ENCODE measurements around the gene STX18.
A peak's percentile ranks its signal among the peaks of the same experiment; 100 is the strongest.
"Not testable (repeated sequence)": the region's sequence is repeated elsewhere in the genome, so short reads cannot be mapped to it uniquely, and the experiment has no call there.

The STX18 gene

DNA sequence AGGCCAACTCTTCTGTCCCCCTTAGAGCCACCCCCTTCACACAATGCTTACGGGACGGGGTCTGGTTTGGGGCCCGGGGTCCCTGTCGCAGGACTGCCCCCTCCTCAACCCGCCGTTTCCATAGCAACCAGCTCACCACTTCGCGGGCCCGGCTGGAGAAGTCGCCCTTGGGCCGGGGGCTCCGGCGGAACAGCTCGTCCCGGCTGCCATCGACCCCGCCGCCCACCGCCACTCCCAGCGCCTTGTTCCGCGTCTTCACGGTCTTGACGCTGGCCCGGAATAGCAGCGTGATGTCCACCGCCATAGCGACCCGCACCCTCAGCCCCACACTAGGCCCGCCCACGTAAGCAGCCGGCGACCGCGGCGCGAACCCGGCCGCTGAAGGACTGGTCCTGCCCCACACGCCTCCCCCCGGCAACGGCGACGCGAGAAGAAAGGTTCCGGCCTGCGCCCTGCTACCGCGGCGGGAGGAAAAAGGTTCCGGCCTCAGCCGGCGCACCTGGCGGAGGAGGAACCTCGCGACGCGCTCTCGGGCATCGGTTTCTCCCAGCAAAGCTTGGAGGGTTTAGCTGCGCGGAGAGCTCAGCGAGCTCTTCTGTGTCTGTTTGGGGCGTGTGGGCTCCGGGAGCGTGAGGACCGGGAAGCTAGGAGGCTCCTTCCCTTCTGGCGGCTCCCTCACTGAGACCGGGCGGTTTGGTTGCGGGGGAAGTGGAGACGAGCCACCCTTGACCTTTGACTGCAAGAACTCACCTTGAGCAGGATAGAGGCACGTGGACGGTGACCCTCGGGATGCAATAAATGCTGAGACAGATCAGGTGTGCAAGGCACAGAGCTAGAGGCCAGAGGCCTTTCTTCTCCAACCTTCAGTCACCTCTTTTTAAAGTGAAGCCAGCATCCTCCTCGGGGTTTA is at the start of gene STX18:
STX18 (minus strand) TSS at position 388 of the 910 bp plus-strand sequence; CDS start at position 304, 84 bp downstream.
- DNase-seq (ENCODE audit: low read depth): peak; percentile 87

DNA sequence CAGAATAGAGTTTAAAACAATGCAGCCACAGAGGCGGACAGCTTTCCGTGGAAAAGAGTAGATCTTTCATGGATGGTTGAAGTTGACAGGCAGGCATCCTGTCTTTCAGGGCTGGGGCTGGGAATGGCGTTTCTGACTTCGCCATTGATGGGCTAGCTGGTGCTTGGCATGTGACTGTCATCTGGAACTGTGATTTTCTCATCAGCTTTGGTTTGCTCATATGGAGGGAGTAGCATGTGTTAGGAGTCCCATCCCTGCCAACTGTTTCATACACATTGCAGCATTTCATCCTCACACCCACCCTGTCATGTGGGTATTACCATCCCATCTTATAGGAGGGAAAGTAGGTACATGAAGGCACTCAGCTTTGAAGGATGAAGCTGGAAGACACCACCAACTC is 49.2 kb upstream of the STX18 start:
- DNase-seq (ENCODE audit: low read depth): no peak

DNA sequence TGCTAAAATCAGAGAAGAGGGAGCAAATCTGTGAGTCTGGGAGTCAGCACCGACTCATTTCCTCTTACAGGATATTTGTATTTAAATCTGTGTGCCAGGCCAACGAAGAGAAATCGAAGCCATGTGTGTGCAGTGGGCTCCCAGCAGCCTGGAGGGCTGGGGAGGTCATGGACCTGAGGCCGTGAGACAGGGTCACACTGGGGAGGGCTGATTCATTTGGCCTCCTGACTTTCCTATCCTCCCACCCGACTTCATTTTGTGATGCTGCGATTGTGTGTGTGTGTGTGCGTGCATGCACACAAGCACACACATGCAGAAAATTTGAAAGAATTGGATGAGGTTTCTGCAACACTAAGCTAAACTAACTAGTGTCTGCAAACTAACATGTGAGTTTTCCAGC is 48.7 kb upstream of the STX18 start:
- DNase-seq (ENCODE audit: low read depth): no peak

DNA sequence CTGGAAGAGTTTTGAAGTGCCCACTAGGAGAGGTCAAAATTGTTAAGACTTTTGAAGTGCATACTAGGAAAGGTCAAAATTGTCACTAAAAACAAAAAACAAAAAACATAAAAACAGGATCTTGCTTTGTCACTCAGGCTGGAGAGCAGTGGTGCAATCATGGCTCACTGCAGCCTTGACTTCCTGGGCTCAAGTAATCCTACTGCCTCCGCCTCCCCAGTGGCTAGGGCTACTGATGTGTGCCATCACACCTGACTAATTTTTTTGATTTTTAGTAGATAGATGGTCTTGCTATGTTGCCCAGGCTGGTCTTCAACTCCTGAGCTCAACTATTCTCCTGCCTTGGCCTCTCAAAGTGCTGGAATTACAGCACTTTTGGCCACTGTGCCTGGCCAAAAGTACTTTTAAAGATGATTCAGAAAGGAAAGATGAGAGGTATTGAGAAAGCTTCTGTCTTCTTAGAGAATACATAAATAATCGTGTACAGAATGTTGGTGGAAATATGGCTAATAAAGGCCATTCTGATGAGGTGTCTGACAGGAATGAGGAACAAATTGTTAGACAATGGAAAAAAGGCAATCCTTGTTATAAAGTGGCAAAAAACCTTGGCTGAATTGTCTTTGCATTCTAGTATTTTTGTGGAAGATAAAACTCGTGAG is 43.3 kb upstream of the STX18 start:
- DNase-seq (ENCODE audit: low read depth): no peak

DNA sequence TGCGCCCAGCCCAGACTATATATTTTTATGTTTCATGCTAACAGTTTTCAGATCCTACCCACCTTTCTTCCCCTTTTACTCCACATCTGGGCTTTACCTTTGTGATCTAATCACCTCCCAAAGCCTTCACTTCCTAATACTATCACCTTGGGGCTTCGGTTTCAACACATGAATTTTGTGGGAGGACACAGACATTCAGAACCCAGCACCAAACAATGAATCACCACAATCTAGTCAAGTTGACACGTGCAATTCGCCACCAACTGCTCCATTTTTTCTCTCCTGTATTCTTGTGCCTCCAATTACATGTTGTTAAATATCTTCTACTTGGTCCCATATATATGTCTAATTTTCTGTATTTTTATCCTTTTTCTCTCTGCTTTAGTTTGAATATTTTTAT is 41.8 kb upstream of the STX18 start:
- DNase-seq (ENCODE audit: low read depth): no peak

DNA sequence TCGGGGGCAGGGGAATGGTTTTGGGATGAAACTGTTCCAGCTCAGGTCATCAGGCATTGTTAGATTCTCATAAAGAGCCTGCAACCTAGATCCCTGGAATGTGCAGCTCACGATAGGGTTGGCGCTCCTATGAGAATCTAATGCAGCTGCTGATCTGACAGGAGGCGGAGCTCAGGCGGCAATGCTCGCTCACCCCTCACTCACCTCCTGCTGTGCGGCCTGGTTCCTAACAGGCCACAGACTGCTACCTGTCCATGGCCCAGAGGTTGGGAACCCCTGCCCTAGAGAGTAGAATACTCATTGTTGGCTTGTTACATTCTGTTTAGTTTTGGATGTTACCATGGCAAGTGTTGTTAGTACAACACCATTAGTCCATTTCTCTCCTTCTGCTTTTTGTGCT is 40.8 kb upstream of the STX18 start:
- DNase-seq (ENCODE audit: low read depth): no peak

DNA sequence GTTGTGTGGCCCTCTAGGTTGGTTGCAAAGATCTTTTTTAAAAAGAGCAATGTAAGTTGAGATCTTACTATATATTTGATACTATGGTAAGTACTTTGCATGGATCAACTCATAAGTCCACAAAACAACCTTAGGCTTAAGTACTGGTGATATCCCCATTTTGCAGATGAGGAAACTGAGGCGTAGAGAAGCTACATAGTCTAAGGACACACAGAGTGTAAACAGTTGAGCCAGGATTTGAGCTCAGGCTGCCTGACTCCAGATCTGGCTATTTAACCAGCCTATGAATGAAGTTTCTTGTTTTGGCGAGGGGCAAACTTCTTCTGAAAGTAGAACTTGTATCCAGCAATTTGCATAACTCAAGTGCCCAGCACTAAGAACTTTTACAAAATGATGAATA is 38.6 kb upstream of the STX18 start:
- no peak for DNase-seq (ENCODE audit: low read depth)

DNA sequence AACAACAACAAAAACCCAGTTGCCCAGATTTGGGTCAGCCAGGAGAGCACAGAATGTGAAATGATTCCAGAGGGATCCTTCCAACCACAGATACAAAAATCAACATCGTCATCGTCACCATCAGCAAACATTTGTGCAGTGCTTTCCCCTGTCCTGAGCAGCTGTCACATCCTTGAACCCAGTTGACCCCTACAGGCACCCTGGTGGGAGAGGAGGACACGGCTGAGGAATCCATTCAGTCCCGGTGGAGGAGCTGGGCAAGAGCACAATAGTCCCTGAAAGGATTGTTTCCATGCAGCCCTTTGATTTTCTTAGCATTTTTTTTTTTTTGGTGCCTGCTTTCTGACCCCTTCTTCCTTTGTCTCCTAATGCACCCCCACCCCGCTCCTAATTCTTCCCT is 37.1 kb upstream of the STX18 start:
- no peak for DNase-seq (ENCODE audit: low read depth)

DNA sequence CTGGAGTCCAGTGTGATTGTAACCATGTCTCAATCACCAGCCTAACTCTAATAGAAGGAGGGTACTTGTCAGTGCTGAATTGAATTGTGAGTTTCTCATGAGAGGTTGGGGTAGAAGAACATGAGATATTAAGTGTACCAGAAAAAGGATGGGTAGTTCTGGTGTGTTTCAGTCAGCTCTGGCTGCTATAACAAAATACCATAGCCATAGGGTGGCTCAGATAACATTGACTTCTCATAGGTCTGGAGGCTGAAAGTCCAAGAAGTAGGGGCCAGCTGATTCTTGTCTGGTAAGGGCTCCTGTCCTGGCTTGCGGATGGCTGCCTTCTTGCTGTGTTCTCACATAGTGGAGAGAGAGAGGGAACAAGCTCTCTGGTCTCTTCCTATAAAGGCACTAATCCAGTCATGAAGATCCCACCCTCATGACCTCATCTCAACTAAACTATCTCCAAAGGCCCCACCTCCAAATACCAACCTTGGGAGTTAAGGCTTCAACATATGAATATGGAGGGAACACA is 35.6 kb upstream of the STX18 start:
- DNase-seq (ENCODE audit: low read depth): no peak

DNA sequence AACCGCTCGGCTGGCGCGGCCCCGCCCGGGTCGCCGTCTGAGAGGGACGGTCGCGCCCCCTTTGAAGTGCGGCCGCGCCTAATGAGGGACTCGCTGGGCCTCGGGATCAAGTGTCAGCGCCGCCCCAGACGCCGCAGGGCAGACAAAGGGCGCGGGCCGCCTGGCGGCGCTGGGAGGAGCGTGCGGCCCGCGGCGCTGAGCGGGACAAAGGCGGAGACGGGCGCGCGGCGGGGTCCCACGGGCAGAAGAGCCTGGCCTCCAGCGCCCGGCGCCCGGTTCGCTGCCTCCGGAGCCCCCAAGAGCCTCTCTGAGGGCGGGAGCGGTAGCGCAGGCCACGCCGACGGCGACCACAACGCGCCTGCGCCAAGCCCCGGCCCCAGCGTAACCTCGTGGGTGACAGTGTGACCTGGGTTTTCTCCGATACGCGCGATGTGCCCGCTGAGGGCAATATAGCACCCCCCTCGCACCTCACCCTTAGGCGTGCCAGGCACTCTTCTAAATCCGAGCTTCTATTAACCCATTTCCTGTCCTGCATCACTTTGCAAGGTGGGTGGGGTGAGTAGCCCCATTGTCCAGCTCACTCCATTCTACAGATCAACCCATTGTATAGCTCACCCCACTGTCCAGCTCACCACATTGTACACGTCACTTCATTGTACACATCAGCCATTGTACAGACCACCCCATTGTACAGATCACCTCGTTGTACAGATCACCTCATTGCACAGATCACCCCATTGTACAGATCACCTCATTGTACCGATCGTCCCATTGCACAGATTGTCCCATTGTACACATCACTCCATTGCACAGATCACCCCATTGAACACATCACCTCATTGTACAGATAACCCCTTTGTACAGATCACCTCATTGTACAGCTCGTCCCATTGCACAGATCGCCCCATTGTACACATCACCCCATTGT is 33.7 kb upstream of the STX18 start:
- peak; percentile 58 for DNase-seq (ENCODE audit: low read depth)

DNA sequence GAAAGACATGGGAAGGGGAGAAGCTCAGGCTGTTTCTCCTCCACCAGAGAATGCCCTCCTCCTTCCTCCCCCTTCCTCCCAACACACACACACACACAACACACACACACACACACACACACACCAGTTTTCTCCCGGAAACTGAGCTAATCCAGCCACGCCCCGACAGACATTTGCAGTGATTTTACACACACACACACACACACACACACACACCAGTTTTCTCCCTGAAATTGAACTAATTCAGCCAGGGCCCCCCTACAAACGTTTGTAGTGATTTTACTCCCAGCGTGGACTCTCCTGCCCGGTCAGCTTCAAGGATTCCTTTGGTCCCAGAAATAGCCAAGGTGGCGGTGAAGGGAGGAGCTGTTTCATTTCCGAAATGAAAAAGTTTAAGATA is 32.9 kb upstream of the STX18 start:
- no peak for DNase-seq (ENCODE audit: low read depth)

DNA sequence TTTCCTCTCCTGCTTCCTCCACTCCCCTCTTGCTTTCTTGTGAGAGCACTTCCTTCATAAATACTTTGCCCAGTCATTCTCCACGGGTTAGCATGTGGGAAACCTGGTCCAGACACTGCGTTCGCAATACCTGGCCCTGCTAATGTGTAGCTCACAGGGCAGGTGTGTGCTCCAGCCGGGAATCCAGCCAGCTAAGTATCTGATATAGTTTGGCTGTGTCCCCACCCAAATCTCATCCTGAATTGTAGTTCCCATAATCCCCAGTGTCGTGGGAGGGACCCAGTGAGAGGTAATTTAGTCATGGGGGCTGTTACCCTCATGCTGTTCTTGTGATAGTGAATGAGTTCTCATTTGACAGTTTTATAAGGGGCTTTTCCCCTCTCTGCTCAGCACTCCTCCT is 32.2 kb upstream of the STX18 start:
- DNase-seq (ENCODE audit: low read depth): no peak

DNA sequence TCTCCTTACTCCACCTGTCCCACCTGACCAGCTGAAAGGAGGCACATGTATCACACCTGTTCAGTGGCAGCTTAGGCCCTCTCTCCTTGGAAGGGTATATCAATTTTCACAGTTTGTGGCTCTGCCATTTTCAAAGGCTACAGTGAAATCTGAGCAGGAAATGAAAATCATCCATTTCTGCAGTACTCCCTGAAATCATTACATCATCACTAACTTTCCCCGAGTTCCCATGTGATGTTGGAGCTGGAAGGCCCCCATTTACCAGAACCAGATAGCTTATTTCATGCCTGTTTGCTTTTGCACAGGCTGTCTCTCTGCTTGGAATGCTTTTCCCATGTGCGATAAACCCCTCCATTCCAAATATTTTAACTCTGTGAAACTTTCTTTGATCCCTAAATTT is 31.0 kb upstream of the STX18 start:
- no peak for DNase-seq (ENCODE audit: low read depth)

DNA sequence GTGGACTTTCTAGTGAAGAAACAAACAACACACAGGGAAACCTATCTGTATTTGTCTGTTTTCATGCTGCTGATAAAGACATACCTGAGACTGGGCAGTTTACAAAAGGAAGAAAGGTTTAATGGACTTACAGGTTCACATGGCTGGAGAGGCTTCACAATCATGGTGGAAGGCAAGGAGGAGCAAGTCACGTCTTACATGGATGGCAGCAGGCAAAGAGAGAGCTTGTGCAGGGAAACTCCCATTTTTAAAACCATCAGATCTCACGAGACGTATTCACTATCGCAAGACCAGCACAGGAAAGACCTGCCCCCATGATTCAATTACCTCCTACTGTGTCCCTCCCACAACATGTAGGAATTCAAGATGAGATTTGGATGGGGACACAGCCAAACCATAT is 28.0 kb upstream of the STX18 start:
- not testable (repeated sequence) for DNase-seq (ENCODE audit: low read depth)

DNA sequence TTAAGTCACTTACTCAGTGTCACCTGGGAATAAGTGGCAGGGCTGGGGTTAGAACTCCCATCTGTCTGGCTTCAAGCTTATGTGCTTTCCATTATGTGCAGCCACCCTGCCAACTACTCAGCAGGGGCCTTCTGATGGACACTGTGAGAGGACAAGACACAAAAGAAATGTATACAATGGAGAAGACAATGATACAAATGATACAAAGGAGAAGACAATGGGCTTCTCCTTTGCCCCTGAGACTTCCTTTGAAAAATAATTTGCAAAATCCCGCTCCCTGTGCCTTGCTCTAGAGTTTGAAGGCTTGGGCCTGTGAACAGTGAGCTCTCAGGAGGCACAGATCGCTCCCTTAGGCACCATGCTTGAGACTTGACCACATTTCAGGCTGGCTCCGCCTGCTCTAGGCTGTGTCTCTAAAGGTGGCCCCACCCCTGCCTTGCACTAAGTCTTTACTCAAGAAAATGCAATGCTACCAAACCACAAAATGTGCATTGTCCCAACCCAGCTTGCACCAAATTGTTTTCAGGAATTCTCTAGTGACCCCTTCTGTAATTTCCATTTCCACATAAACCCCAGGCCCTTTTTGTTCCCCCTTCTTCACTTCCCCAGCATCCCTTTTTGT is 27.1 kb upstream of the STX18 start:
- no peak for DNase-seq (ENCODE audit: low read depth)

DNA sequence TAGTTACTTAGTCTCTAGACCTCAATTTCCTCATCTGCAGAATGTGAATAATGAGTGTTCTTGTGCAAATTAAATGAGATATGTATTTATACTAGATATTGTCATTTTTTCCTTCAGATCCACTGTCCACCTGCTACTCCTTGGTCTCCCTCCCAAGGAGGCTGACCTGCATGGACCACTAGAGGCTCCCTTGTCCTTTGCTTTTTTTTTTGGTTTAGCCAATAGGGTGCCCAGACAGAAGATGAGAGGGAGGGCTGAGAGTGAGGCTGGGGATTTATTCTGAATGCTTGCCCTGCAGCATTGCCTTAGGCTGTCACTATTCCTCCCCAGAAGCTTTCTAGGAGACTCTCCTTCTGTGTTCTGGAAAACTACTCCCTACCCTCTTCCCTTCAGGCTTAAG is 24.5 kb upstream of the STX18 start:
- not testable (repeated sequence) for DNase-seq (ENCODE audit: low read depth)

DNA sequence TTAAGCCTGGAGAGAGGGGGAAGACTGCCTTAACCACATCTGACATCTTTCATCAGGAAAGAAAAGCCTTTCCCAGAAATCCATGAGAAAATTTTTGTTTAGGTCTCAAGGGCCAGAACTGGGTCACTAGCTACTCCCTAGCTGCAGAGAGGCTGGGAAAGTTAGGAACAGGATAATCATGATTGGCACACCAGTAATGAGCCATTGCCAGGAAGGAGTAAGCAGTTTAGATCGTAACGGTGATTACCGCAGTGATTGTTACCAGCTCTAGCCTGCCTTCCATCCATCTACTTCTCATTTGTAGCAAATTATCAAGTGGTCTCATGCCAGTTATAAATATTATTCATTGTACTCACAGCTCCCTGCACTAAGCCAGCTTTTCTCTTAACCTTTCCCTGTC is 22.7 kb upstream of the STX18 start:
- DNase-seq (ENCODE audit: low read depth): no peak

DNA sequence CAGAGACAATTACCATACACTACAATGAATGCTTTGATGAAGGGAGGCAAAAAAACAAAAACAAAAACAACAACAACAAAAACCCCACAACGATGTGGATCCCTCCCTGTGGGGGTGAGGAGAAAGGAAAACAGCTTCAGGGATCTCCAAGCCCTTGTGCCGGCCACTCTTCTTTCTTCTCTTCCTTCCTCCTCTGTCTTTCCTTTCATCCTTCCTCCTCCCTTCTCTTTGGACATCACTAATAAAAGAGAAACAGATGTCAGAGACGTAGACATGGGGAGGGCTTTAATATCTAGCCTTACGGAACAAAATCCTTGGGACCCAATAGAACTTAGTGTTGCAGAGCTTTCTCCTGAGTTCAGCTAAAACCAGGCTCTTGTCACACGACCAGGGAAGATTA is 18.8 kb upstream of the STX18 start:
- DNase-seq (ENCODE audit: low read depth): no peak

DNA sequence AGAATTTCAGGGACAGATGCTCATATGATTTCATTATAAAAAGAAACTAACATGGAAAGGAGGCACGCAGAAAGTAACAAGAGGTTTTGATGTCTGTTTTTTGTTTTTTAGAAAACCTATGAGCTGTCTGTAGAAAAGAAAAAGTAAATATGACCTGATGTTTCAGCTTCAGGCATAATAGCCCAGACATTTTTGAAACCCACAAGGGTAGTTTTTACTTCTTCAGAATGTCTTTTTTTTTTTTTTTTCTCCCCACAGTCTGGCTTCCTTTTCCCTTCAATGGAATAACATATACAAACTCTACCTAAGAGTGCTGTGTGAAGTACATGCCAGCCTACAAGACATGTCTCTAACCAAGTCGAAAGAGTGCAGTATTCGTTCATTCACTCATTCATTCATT is 18.3 kb upstream of the STX18 start:
- no peak for DNase-seq (ENCODE audit: low read depth)

DNA sequence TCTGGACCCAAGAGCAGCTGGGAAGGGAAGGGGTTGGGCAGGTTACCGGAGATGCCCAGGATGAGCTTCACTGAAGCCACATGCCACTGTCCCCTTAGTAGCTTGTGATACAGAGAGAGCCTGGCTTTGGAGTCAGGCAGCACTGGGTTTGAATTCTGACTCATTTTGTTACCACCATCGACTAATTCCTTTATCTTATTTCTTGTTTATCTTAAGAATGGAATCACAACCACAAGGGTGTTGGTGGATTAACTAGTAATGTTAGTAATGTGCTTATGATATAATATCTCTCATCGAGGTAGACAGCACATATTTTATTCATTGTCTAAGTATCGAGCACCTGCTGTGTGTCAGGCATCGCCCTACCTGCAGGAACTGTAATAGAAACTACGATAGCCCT is 17.7 kb upstream of the STX18 start:
- DNase-seq (ENCODE audit: low read depth): no peak

DNA sequence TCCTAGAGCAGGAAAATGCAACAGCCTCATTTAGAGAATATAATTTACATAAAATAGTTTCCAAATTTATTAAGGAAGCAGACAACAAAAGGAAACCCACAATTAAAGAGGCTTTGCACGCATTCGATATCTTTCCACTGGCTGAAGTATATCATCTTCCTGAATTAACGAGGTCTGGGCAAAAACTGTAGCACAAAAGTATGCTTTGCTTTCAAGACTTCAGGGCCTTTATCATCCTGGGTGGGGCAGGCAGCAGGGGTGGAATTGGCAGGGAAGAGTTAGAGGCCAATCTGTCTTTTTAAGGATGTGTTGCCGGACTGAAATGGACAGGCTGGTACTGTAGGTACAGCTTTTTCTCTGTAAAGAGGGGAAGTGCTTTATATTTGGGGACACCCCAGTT is 17.0 kb upstream of the STX18 start:
- no peak for DNase-seq (ENCODE audit: low read depth)

DNA sequence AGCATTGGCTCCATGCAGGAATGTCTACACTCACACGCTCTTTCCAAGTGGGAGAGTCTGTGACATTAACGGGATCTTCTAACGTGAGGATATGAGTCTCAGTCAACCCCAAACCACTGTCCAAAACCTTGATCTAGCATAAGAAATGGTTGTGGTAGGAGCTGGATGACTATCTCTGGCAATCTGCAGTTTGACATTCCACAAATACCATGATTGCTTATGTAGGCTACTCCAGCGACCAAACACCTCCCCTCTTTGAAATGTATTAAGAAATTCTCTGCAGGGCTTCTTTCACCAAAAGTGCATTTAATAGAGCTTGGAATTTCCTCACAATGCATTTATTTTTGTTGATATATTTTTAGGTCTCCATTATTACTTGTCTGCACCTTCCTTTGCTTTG is 14.1 kb upstream of the STX18 start:
- no peak for DNase-seq (ENCODE audit: low read depth)
